SK-N-SH (cell line): ENCODE results near the gene IFNLR1.

Source experiments
- CHD2 ChIP-seq: fragments of 150-350 bp; IDR thresholded peaks from 2 replicates; pipeline ENCODE4 v1.6.1; 2018; ENCODE audit warnings: low read length; ENCODE audit not compliant: partially characterized antibody
- CTCF ChIP-seq: fragments of 200-600 bp; sonication (generic); IDR thresholded peaks from 2 replicates; pipeline ENCODE4 v1.6.1; 2017; ENCODE audit warnings: antibody characterized with exemption, mild to moderate bottlenecking, moderate library complexity
- FOSL2 ChIP-seq: IDR thresholded peaks from 2 replicates; pipeline ENCODE4 v1.4.0; 2012; ENCODE audit warnings: low read depth, mild to moderate bottlenecking, moderate library complexity, borderline replicate concordance
- FOXJ3 ChIP-seq: sonication (generic); formaldehyde crosslinking; IDR thresholded peaks from 2 replicates; pipeline ENCODE4 v1.5.1; 2020; ENCODE audit warnings: mild to moderate bottlenecking, missing genetic modification reagents
- POLR2AphosphoS5 ChIP-seq: IDR thresholded peaks from 2 replicates; pipeline ENCODE4 v1.6.1; 2012; ENCODE audit warnings: low read depth, low read length
- SMC3 ChIP-seq: IDR thresholded peaks from 2 replicates; pipeline ENCODE4 v1.6.1; 2012; ENCODE audit warnings: low read depth, low read length, improper control_type of control experiment
- TAF1 ChIP-seq: IDR thresholded peaks from 2 replicates; pipeline ENCODE4 v1.6.1; 2012; ENCODE audit warnings: low read depth, mild to moderate bottlenecking, low read length, moderate library complexity, borderline replicate concordance

- TF ChIP-seq POLR2AphosphoS5 (no peak), TAF1 (no peak), CTCF (no peak), CHD2 (no peak), FOXJ3 (no peak), SMC3 (no peak), FOSL2 (no peak)
These were observed 49.1 kb upstream of the IFNLR1 start for GRCh38 chr1:24235921-24236788.
